Subcutaneous preadipocyte (primary cell): ENCODE measurements around the gene MMP10. TPM values are rescaled to one million over a fixed set of nuclear protein-coding genes. Genes with fewer than 3 reads are reported as not detected.

Experiments
- total RNA-seq: library from RNA; depleted of rRNA; stranded (reverse); fragments of >200 nt; gene quantifications from 2 replicates; pipeline ENCODE4 v1.2.3, GENCODE V29; 2012

MMP10 gene
- total RNA-seq, result not detected in 2 replicates

GRCh38 chr11:102780491-102780918 lies at the start of gene MMP10:
MMP10 (minus strand) TSS chr11:102780628; CDS start chr11:102780591, 37 bp downstream.

GRCh38 chr11:102798012-102798746 lies 17.8 kb upstream of the MMP10 start, which contains the start of gene MMP1:
MMP1 (minus strand) TSS chr11:102798160; CDS start chr11:102798092, 68 bp downstream.

DNA sequence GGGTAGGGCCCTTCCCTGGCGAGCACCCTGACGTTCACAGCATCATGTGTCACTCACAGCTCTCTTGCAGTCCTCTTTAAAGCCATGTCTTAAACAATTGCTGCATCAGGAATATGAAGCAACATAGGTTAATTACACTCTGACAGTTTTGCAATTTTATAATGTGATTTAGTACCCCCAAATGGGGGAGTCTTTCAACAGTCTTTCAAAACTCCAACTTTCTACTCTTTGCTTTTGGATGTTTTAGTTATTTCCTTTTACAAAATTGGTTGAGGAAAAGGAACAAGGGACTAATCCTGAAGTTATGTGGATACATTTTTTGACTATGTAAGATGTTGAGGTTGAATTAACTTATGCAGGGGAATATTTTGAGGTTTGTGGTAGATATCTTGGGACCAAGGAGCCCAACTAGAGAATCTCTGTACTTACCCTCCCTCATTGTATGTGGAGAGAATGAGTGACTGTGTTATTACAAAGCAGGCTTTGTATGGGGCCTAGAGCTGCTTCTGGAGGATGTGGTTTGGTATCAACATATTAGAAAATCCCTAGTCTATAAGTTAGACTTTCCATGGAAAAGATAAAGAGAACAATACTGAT lies 55.4 kb downstream of the MMP10 start, which contains the start of gene MMP8:
Gene MMP8 (minus strand): TSS at position 51 of the 597 bp plus-strand sequence. CDS start 99 bp downstream, outside the sequence.

Other genes starting within 250 kb of the MMP10 start
- gene MMP7, start 249.9 kb downstream of the MMP10 start, total RNA-seq, result not detected in 2 replicates
- gene MMP20, start 155.3 kb downstream of the MMP10 start, total RNA-seq, result not detected in 2 replicates
- under 0.01 TPM in 1 of 2 replicates, not detected in the other for gene MMP27, start 74.9 kb downstream of the MMP10 start, total RNA-seq
- gene MMP8, start 55.7 kb downstream of the MMP10 start, total RNA-seq, result not detected in 2 replicates
- gene MMP1, start 17.5 kb upstream of the MMP10 start, total RNA-seq, result 4.4 and 681 TPM in 2 replicates
- 1.8 and 64.3 TPM in 2 replicates for gene MMP3, start 63.0 kb upstream of the MMP10 start, total RNA-seq
- 0.59 TPM in 1 of 2 replicates, not detected in the other for gene MMP12, start 94.4 kb upstream of the MMP10 start, total RNA-seq
- gene MMP13, start 175.1 kb upstream of the MMP10 start, total RNA-seq, result not detected in 2 replicates